Measurements from ENCODE around the gene TRIML1.

TRIML1 gene

GRCh38 chr4:188132232-188132631 lies 7.0 kb upstream of the TRIML1 start:
- ChIA-PET POLR2A (no interaction called here), CTCF (no interaction called here)
- H3K4me1 ChIP-seq (ENCODE audit: control insufficient read depth, insufficient read depth, low read length) = no peaks in the 10 kb centered on the region
- H3K27ac ChIP-seq (ENCODE audit: extremely low read depth, low read depth, low read length) = no peak overlapping the region
- H3K9me3 ChIP-seq (ENCODE audit: control insufficient read depth, insufficient read depth, low read depth, low read length) = no peaks in the 10 kb centered on the region
- H3K4me3 ChIP-seq (ENCODE audit: low read depth, low read length) = no peak overlapping the region
- no peak for TF ChIP-seq ZBTB11 (tag by site-specific recombination; conservative IDR thresholded peaks at IDR 0.05; ENCODE audit: low read depth)
- TF ChIP-seq ZNF529 (tag by site-specific recombination; IDR thresholded peaks at IDR 0.05; ENCODE audit: insufficient replicate concordance) = no peak
- no peak for TF ChIP-seq ZNF138 (tag by site-specific recombination; IDR thresholded peaks at IDR 0.05; ENCODE audit: borderline replicate concordance)
- TF ChIP-seq ZNF560 (tag by site-specific recombination; IDR thresholded peaks at IDR 0.05; ENCODE audit: borderline replicate concordance) = no peak
- no peak for TF ChIP-seq FEZF1 (tag by site-specific recombination; IDR thresholded peaks at IDR 0.05)
- no peak for TF ChIP-seq KLF16 (tag by site-specific recombination; IDR thresholded peaks at IDR 0.05)
- TF ChIP-seq TSHZ1 (tag by site-specific recombination; IDR thresholded peaks at IDR 0.05; ENCODE audit: borderline replicate concordance) = no peak
- TF ChIP-seq ATF2 (tag by site-specific recombination; IDR thresholded peaks at IDR 0.05; ENCODE audit: low read depth) = no peak
- no peak for TF ChIP-seq ZNF292 (tag by site-specific recombination; IDR thresholded peaks at IDR 0.05; ENCODE audit: borderline replicate concordance, low read depth)
- no peak for TF ChIP-seq ZNF624 (tag by site-specific recombination; IDR thresholded peaks at IDR 0.05)
- TF ChIP-seq ZSCAN30 (tag by site-specific recombination; IDR thresholded peaks at IDR 0.05) = no peak
- no peak for TF ChIP-seq ZNF521 (tag by site-specific recombination; IDR thresholded peaks at IDR 0.05)
- TF ChIP-seq ZBTB6 (tag by site-specific recombination; IDR thresholded peaks at IDR 0.05) = no peak
- no peak for TF ChIP-seq ZNF335 (tag by site-specific recombination; conservative IDR thresholded peaks at IDR 0.05)
- no peak for TF ChIP-seq ZNF660 (tag by site-specific recombination; IDR thresholded peaks at IDR 0.05)
- TF ChIP-seq ZBTB44 (tag by site-specific recombination; IDR thresholded peaks at IDR 0.05) = no peak
- no peak for TF ChIP-seq ZNF621 (tag by site-specific recombination; IDR thresholded peaks at IDR 0.05)
- TF ChIP-seq ZNF19 (tag by site-specific recombination; IDR thresholded peaks at IDR 0.05; ENCODE audit: low read depth) = no peak
- no peak for TF ChIP-seq WT1 (tag by site-specific recombination; IDR thresholded peaks at IDR 0.05)
- TF ChIP-seq SP7 (tag by site-specific recombination; IDR thresholded peaks at IDR 0.05) = no peak
- no peaks in the 10 kb centered on the region for H3K36me3 ChIP-seq (ENCODE audit: control insufficient read depth in 2 of 2, insufficient read depth in 1 of 2, low read length in 2 of 2)
